H9 (cell line): Measurements from ENCODE around the gene SEPTIN3. TPM values are rescaled to one million over a fixed set of nuclear protein-coding genes. Genes with fewer than 3 reads are reported as not detected.
A peak's percentile ranks its signal among the peaks of the same experiment; 100 is the strongest.

Experiments used
- DNase-seq: peaks from one replicate; pipeline ENCODE4 v3.0.0-alpha.2; 2017
- H2AFZ ChIP-seq: one replicate; pipeline ENCODE4 v1.6.1; 2013; ENCODE audit warnings: mild to moderate bottlenecking, low read length, control low read depth, moderate library complexity
- H2AK5ac ChIP-seq: 2 replicates; pipeline ENCODE4 v1.6.1; 2013; ENCODE audit warnings: low read length, control low read depth, mixed read lengths; ENCODE audit not compliant: insufficient read length
- H2BK120ac ChIP-seq: one replicate; pipeline ENCODE4 v1.6.1; 2013; ENCODE audit warnings: low read depth, mild to moderate bottlenecking, low read length, control low read depth, inconsistent platforms; ENCODE audit not compliant: poor library complexity, severe bottlenecking
- H2BK12ac ChIP-seq: 2 replicates; pipeline ENCODE4 v1.6.1; 2013; ENCODE audit warnings: low read length, control low read depth, mixed read lengths, low read depth; ENCODE audit not compliant: insufficient read length
- H2BK15ac ChIP-seq: 2 replicates; pipeline ENCODE4 v1.6.1; 2013; ENCODE audit warnings: low read depth, low read length, control low read depth
- H2BK20ac ChIP-seq: one replicate; pipeline ENCODE4 v1.6.1; 2013; ENCODE audit warnings: low read depth, mild to moderate bottlenecking, low read length, control low read depth, inconsistent platforms; ENCODE audit not compliant: poor library complexity, severe bottlenecking
- H2BK5ac ChIP-seq: 2 replicates; pipeline ENCODE4 v1.6.1; 2013; ENCODE audit warnings: low read length, control low read depth, mixed read lengths; ENCODE audit not compliant: insufficient read length
- H3K14ac ChIP-seq: 2 replicates; pipeline ENCODE4 v1.6.1; 2013; ENCODE audit warnings: low read length, control low read depth; ENCODE audit not compliant: insufficient read depth
- H3K18ac ChIP-seq: 2 replicates; pipeline ENCODE4 v1.6.1; 2013; ENCODE audit warnings: low read depth, mild to moderate bottlenecking, mixed read lengths, low read length, control low read depth; ENCODE audit not compliant: insufficient read length
- H3K23ac ChIP-seq: 2 replicates; pipeline ENCODE4 v1.6.1; 2013; ENCODE audit warnings: low read length, control low read depth, mixed read lengths, low read depth; ENCODE audit not compliant: insufficient read length
- H3K23me2 ChIP-seq: 2 replicates; pipeline ENCODE4 v1.6.1; 2013; ENCODE audit warnings: low read depth, mild to moderate bottlenecking, mixed read lengths, low read length, control low read depth; ENCODE audit not compliant: insufficient read length, poor library complexity, severe bottlenecking
- H3K27ac ChIP-seq: 2 replicates; pipeline ENCODE4 v1.5.1; 2013; ENCODE audit warnings: low read length, control low read depth, mixed read lengths, low read depth; ENCODE audit not compliant: insufficient read length
- H3K27me3 ChIP-seq: 2 replicates; pipeline ENCODE4 v1.6.1; 2013; ENCODE audit warnings: low read length, control low read depth, inconsistent platforms; ENCODE audit not compliant: insufficient read depth
- H3K4ac ChIP-seq: 2 replicates; pipeline ENCODE4 v1.6.1; 2013; ENCODE audit warnings: low read depth, mild to moderate bottlenecking, control low read depth, inconsistent platforms, low read length, moderate library complexity
- H3K4me1 ChIP-seq: 2 replicates; pipeline ENCODE4 v1.6.1; 2013; ENCODE audit warnings: low read length, control low read depth, inconsistent platforms; ENCODE audit not compliant: insufficient read depth
- H3K4me2 ChIP-seq: 2 replicates; pipeline ENCODE4 v1.6.1; 2013; ENCODE audit warnings: low read length, control low read depth, mixed read lengths; ENCODE audit not compliant: insufficient read length, insufficient read depth
- H3K56ac ChIP-seq: 2 replicates; pipeline ENCODE4 v1.6.1; 2013; ENCODE audit warnings: low read depth, mild to moderate bottlenecking, mixed read lengths, low read length, control low read depth; ENCODE audit not compliant: insufficient read length
- H3K79me1 ChIP-seq: 2 replicates; pipeline ENCODE4 v1.6.1; 2013; ENCODE audit warnings: low read depth, mild to moderate bottlenecking, moderate library complexity, low read length, control low read depth, inconsistent platforms; ENCODE audit not compliant: insufficient read depth, poor library complexity, severe bottlenecking
- H3K79me2 ChIP-seq: 2 replicates; pipeline ENCODE4 v1.6.1; 2013; ENCODE audit warnings: low read length, control low read depth, inconsistent platforms; ENCODE audit not compliant: insufficient read depth
- H3K9ac ChIP-seq: 2 replicates; pipeline ENCODE4 v1.6.1; 2013; ENCODE audit warnings: low read length, control low read depth, mixed read lengths; ENCODE audit not compliant: insufficient read length; ENCODE audit errors: extremely low read depth
- H3K9me3 ChIP-seq: one replicate; pipeline ENCODE4 v1.6.1; 2013; ENCODE audit warnings: low read depth, low read length, inconsistent platforms; ENCODE audit not compliant: control insufficient read depth
- H3T11ph ChIP-seq: one replicate; pipeline ENCODE4 v1.6.1; 2013; ENCODE audit warnings: mild to moderate bottlenecking, low read length, control low read depth, inconsistent platforms
- H4K20me1 ChIP-seq: one replicate; pipeline ENCODE4 v1.6.1; 2013; ENCODE audit not compliant: control insufficient read depth, insufficient read length, insufficient read depth
- H4K5ac ChIP-seq: 2 replicates; pipeline ENCODE4 v1.6.1; 2013; ENCODE audit warnings: low read depth, mild to moderate bottlenecking, mixed read lengths, low read length, control low read depth; ENCODE audit not compliant: insufficient read length
- H4K8ac ChIP-seq: replicated peaks from 2 replicates; pipeline ENCODE4 v1.6.1; 2013; ENCODE audit warnings: low read length, control low read depth, mixed read lengths, low read depth; ENCODE audit not compliant: insufficient read length
- H4K91ac ChIP-seq: 2 replicates; pipeline ENCODE4 v1.6.1; 2013; ENCODE audit warnings: low read depth, mild to moderate bottlenecking, moderate library complexity, mixed read lengths, low read length, control low read depth; ENCODE audit not compliant: insufficient read length
- H3K27ac Mint-ChIP-seq, 3 experiments: 2 replicates in 2 of 3; 3 replicates in 1 of 3; pipeline ENCODE4 v1.8.0; 2020 to 2021; ENCODE audit warnings: mixed read lengths in 3 of 3, mild to moderate bottlenecking in 1 of 3, moderate library complexity in 1 of 3
- H3K27me3 Mint-ChIP-seq: 2 replicates; pipeline ENCODE4 v1.8.0; 2021; ENCODE audit warnings: low read depth, mild to moderate bottlenecking, moderate library complexity, mixed read lengths
- H3K36me3 Mint-ChIP-seq, 3 experiments: 2 replicates in 2 of 3; 3 replicates in 1 of 3; pipeline ENCODE4 v1.8.0; 2020 to 2021; ENCODE audit warnings: low read depth in 3 of 3, mixed read lengths in 3 of 3; ENCODE audit not compliant: insufficient read depth in 1 of 3
- H3K4me1 Mint-ChIP-seq, 2 experiments: 2 replicates each; pipeline ENCODE4 v1.8.0; 2020; ENCODE audit warnings: mixed read lengths in 2 of 2
- H3K4me3 Mint-ChIP-seq, 2 experiments: 2 replicates in 1 of 2; 3 replicates in 1 of 2; pipeline ENCODE4 v1.8.0; 2020 to 2021; ENCODE audit warnings: mild to moderate bottlenecking in 2 of 2, mixed read lengths in 2 of 2, moderate library complexity in 1 of 2
- H3K9me3 Mint-ChIP-seq, 2 experiments: 2 replicates in 1 of 2; 3 replicates in 1 of 2; pipeline ENCODE4 v1.8.0; 2020; ENCODE audit warnings: mild to moderate bottlenecking in 2 of 2, mixed read lengths in 2 of 2, moderate library complexity in 1 of 2
- CTCF ChIP-seq: fragments of 200-600 bp; sonication (generic); conservative IDR thresholded peaks from 3 replicates; pipeline ENCODE4 v1.8.0; 2021; ENCODE audit warnings: antibody characterized with exemption, mild to moderate bottlenecking
- WGBS: extraction: QIAGEN DNeasy Blood & Tissue Kit; methylation state at CpG from one replicate; pipeline ENCODE4 v1.1.7; 2013; ENCODE audit warnings: missing lambda C conversion rate, low lambda C conversion rate, mixed read lengths; ENCODE audit not compliant: insufficient read length; ENCODE audit errors: extremely low coverage; 5-methylcytosine and 5-hydroxymethylcytosine counted together
- total RNA-seq: library from RNA; stranded (reverse); gene quantifications from 2 replicates; pipeline ENCODE4 v1.2.1, GENCODE V29; 2021

The SEPTIN3 gene
- total RNA-seq, 1 experiment from 2014 or later: 33.3 TPM

DNA sequence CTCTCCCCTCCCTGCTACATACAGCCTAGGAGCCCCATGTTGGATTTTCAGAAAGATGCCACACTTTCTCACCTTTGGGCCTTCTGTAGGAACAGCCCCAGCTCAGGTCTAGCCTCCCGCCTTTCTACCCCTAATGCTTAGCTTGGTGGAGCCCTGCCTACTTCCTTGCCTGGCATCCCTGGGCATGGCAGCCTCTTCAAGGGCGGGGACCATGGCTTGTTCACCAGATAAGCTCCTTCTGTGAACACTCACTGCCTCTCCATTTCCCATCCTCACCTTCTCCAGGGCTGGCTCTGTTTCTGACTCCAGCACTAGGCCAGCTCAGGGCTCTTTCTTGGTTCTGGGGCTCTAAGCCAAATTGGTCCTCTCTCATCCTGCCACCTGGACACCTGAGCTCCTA lies 1.4 kb downstream of the SEPTIN3 start:
- Histone ChIP-seq H3K79me2 (no peaks in the 10 kb centered on the region), H2AFZ (no peak overlapping the region), H2BK20ac (no peak overlapping the region), H3K4ac (no peak overlapping the region), H4K91ac (no peak overlapping the region), H3K23me2 (no peaks in the 10 kb centered on the region), H3K4me2 (no peak overlapping the region), H3K23ac (no peak overlapping the region), H3K4me1 (peaks cover 2% of the 10 kb centered on the region; the same call in 1 of the 2 replicates), H2BK120ac (no peak overlapping the region), H3K18ac (no peak overlapping the region), H2BK12ac (no peak overlapping the region), H3T11ph (no peak overlapping the region), H2BK15ac (no peak overlapping the region), H2BK5ac (no peak overlapping the region), H3K9ac (no peak overlapping the region), H4K20me1 (no peaks in the 10 kb centered on the region), H4K8ac (no peak overlapping the region), H3K56ac (no peak overlapping the region), H3K27me3 (peaks cover 9% of the 10 kb centered on the region), H4K5ac (no peak overlapping the region), H3K14ac (no peak overlapping the region), H3K9me3 (no peaks in the 10 kb centered on the region), H3K27ac (no peak overlapping the region), H3K79me1 (no peaks in the 10 kb centered on the region), H2AK5ac (no peak overlapping the region)
- H3K4me1 Mint-ChIP-seq: peaks cover 24 to 26% of the 10 kb centered on the region in 2 experiments
- WGBS: no CpG with 5 or more reads among the region's 2 CpGs
- 0 out of 7 replicates have a peak overlapping the region, but pooled peaks of 2 of the 3 experiments have one; percentile 29 to 73 for H3K27ac Mint-ChIP-seq
- no peak for DNase-seq
- H3K9me3 Mint-ChIP-seq: peaks cover 3 to 4% of the 10 kb centered on the region in 2 experiments; a peak in 4 of 5 replicates
- peaks cover 57% of the 10 kb centered on the region for H3K27me3 Mint-ChIP-seq
- no peak overlapping the region for H3K4me3 Mint-ChIP-seq
- peaks cover 0 to 3% (median 2%) of the 10 kb centered on the region in 3 experiments; a peak in 2 of 7 replicates for H3K36me3 Mint-ChIP-seq
- TF ChIP-seq CTCF: no peak
